ENCODE measurements around the gene DDIT3. TPM values are rescaled to one million over a fixed set of nuclear protein-coding genes. Genes with fewer than 3 reads are reported as not detected.

DDIT3 gene
- total RNA-seq, 1 donor from 2014 or later: 42.6 TPM

GRCh38 chr12:57545809-57546437, 25.6 kb upstream of the DDIT3 start:
- DNase-seq (ENCODE audit: low read depth) (peak; percentile 13), FAIRE-seq (no peak)
- peak overlapping the region; percentile 79 for H2AFZ ChIP-seq (ENCODE audit: low read depth, low read length)
- H3K36me3 Mint-ChIP-seq (ENCODE audit: low read depth, unreplicated experiment): peaks cover 14% of the 10 kb centered on the region
- peaks cover 25% of the 10 kb centered on the region for H3K4me1 ChIP-seq (ENCODE audit: insufficient read depth, low read length)
- peaks cover 10% of the 10 kb centered on the region for H3K27me3 ChIP-seq (ENCODE audit: insufficient read depth, low read length)
- H3K9me3 ChIP-seq (ENCODE audit: insufficient read depth, low read depth, low read length): no peaks in the 10 kb centered on the region
- H3K79me2 ChIP-seq (ENCODE audit: insufficient read depth, low read length): peaks cover 46% of the 10 kb centered on the region
- H3K27ac Mint-ChIP-seq (ENCODE audit: unreplicated experiment): peak overlapping the region; percentile 98
- peak overlapping the region; percentile 91 for H3K27ac ChIP-seq (ENCODE audit: low read depth, low read length)
- H3K9me3 Mint-ChIP-seq (ENCODE audit: unreplicated experiment): peaks cover 3% of the 10 kb centered on the region
- peak overlapping the region; percentile 100 for H3K9ac ChIP-seq (ENCODE audit: low read length)
- H3K27me3 Mint-ChIP-seq (ENCODE audit: low read depth, unreplicated experiment): peaks cover 11% of the 10 kb centered on the region
- H3K4me3 Mint-ChIP-seq (ENCODE audit: unreplicated experiment): peak overlapping the region; percentile 98
- H3K4me1 Mint-ChIP-seq (ENCODE audit: low read depth, unreplicated experiment): peaks cover 26% of the 10 kb centered on the region
- peaks cover 3% of the 10 kb centered on the region for H3K36me3 ChIP-seq (ENCODE audit: insufficient read depth, low read length)
- H3K4me2 ChIP-seq (ENCODE audit: low read length): peak overlapping the region; percentile 99
- peak overlapping the region; percentile 90 for H3K4me3 ChIP-seq (ENCODE audit: insufficient read depth, low read depth, low read length)
- TF ChIP-seq EZH2 (IDR thresholded peaks at IDR 0.05; ENCODE audit: insufficient read depth, low read length) (no peak), CTCF (IDR thresholded peaks at IDR 0.05; ENCODE audit: insufficient read depth, low read depth, low read length) (no peak)
- H4K20me1 ChIP-seq (ENCODE audit: insufficient read depth, low read length): peaks cover 37% of the 10 kb centered on the region

GRCh38 chr12:57543581-57543980, 23.3 kb upstream of the DDIT3 start:
- FAIRE-seq: no peak
- H3K79me2 ChIP-seq (ENCODE audit: insufficient read depth, low read length): peaks cover 60% of the 10 kb centered on the region
- Mint-ChIP-seq H3K9me3 (ENCODE audit: unreplicated experiment) (no peaks in the 10 kb centered on the region), H3K4me1 (ENCODE audit: low read depth, unreplicated experiment) (peaks cover 28% of the 10 kb centered on the region), H3K36me3 (ENCODE audit: low read depth, unreplicated experiment) (peaks cover 13% of the 10 kb centered on the region), H3K27me3 (ENCODE audit: low read depth, unreplicated experiment) (peaks cover 3% of the 10 kb centered on the region), H3K27ac (ENCODE audit: unreplicated experiment) (no peak overlapping the region), H3K4me3 (ENCODE audit: unreplicated experiment) (no peak overlapping the region)
- H3K9me3 ChIP-seq (ENCODE audit: insufficient read depth, low read depth, low read length): no peaks in the 10 kb centered on the region
- peaks cover 6% of the 10 kb centered on the region for H3K36me3 ChIP-seq (ENCODE audit: insufficient read depth, low read length)
- H3K27me3 ChIP-seq (ENCODE audit: insufficient read depth, low read length): peaks cover 2% of the 10 kb centered on the region
- no peak overlapping the region for H2AFZ ChIP-seq (ENCODE audit: low read depth, low read length)
- H3K4me2 ChIP-seq (ENCODE audit: low read length): no peak overlapping the region
- DNase-seq (ENCODE audit: low read depth): no peak
- peaks cover 25% of the 10 kb centered on the region for H3K4me1 ChIP-seq (ENCODE audit: insufficient read depth, low read length)
- H3K9ac ChIP-seq (ENCODE audit: low read length): no peak overlapping the region
- no peak overlapping the region for H3K4me3 ChIP-seq (ENCODE audit: insufficient read depth, low read depth, low read length)
- peaks cover 57% of the 10 kb centered on the region for H4K20me1 ChIP-seq (ENCODE audit: insufficient read depth, low read length)
- H3K27ac ChIP-seq (ENCODE audit: low read depth, low read length): no peak overlapping the region
- TF ChIP-seq CTCF (IDR thresholded peaks at IDR 0.05; ENCODE audit: insufficient read depth, low read depth, low read length) (no peak), EZH2 (IDR thresholded peaks at IDR 0.05; ENCODE audit: insufficient read depth, low read length) (no peak)

GRCh38 chr12:57541717-57542116, 21.4 kb upstream of the DDIT3 start:
- H3K27me3 ChIP-seq (ENCODE audit: insufficient read depth, low read length): no peaks in the 10 kb centered on the region
- H3K27ac Mint-ChIP-seq (ENCODE audit: unreplicated experiment): no peak overlapping the region
- H3K27ac ChIP-seq (ENCODE audit: low read depth, low read length): no peak overlapping the region
- H3K4me1 Mint-ChIP-seq (ENCODE audit: low read depth, unreplicated experiment): peaks cover 28% of the 10 kb centered on the region
- no peak for TF ChIP-seq CTCF (IDR thresholded peaks at IDR 0.05; ENCODE audit: insufficient read depth, low read depth, low read length)
- no peak for TF ChIP-seq EZH2 (IDR thresholded peaks at IDR 0.05; ENCODE audit: insufficient read depth, low read length)
- H4K20me1 ChIP-seq (ENCODE audit: insufficient read depth, low read length): peaks cover 66% of the 10 kb centered on the region
- no peak for FAIRE-seq
- no peak overlapping the region for H3K9ac ChIP-seq (ENCODE audit: low read length)
- H3K4me2 ChIP-seq (ENCODE audit: low read length): peak overlapping the region; percentile 2
- no peak overlapping the region for H2AFZ ChIP-seq (ENCODE audit: low read depth, low read length)
- no peak overlapping the region for H3K4me3 Mint-ChIP-seq (ENCODE audit: unreplicated experiment)
- DNase-seq (ENCODE audit: low read depth): no peak
- H3K4me1 ChIP-seq (ENCODE audit: insufficient read depth, low read length): peaks cover 21% of the 10 kb centered on the region
- H3K4me3 ChIP-seq (ENCODE audit: insufficient read depth, low read depth, low read length): no peak overlapping the region
- no peaks in the 10 kb centered on the region for H3K9me3 ChIP-seq (ENCODE audit: insufficient read depth, low read depth, low read length)
- H3K9me3 Mint-ChIP-seq (ENCODE audit: unreplicated experiment): no peaks in the 10 kb centered on the region
- peaks cover 17% of the 10 kb centered on the region for H3K36me3 Mint-ChIP-seq (ENCODE audit: low read depth, unreplicated experiment)
- H3K79me2 ChIP-seq (ENCODE audit: insufficient read depth, low read length): peaks cover 57% of the 10 kb centered on the region
- H3K27me3 Mint-ChIP-seq (ENCODE audit: low read depth, unreplicated experiment): no peaks in the 10 kb centered on the region
- peaks cover 15% of the 10 kb centered on the region for H3K36me3 ChIP-seq (ENCODE audit: insufficient read depth, low read length)

Measured in astrocyte (in vitro differentiated cells and primary cell).